Neural progenitor cell (in vitro differentiated cells): ENCODE results near the gene MPPED1.

ENCODE experiments used
- EZH2 ChIP-seq: fragments of 200-600 bp; sonication (generic); IDR thresholded peaks from 2 replicates; pipeline ENCODE4 v1.6.1; 2017; ENCODE audit warnings: antibody characterized with exemption, mild to moderate bottlenecking, moderate library complexity
- TF ChIP-seq, protein P1 (sequence below): fragments of 200-600 bp; sonication (generic); IDR thresholded peaks from 2 replicates; pipeline ENCODE4 v1.5.1; 2017; ENCODE audit warnings: antibody characterized with exemption, mild to moderate bottlenecking

DNA sequence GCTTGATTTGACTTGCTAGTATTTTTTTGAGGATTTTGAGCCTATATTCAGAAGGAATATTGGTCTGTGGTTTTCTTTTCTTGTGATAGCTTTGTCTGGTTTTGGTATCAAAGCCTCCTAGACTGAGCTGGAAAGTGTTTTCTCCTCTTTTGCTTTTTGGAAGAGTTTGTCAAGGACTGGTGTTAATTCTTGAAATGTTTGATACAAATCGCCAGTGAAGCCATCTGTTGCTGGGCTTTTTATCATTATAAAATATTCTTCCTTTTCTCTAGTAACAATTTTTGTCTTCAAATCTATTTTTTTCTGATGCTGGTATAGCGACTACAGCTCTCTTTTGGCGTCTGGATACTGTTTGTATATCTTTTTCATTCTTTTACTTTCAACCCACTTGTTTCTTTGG lies 45.2 kb downstream of the MPPED1 start:
- TF ChIP-seq, protein P1, sequence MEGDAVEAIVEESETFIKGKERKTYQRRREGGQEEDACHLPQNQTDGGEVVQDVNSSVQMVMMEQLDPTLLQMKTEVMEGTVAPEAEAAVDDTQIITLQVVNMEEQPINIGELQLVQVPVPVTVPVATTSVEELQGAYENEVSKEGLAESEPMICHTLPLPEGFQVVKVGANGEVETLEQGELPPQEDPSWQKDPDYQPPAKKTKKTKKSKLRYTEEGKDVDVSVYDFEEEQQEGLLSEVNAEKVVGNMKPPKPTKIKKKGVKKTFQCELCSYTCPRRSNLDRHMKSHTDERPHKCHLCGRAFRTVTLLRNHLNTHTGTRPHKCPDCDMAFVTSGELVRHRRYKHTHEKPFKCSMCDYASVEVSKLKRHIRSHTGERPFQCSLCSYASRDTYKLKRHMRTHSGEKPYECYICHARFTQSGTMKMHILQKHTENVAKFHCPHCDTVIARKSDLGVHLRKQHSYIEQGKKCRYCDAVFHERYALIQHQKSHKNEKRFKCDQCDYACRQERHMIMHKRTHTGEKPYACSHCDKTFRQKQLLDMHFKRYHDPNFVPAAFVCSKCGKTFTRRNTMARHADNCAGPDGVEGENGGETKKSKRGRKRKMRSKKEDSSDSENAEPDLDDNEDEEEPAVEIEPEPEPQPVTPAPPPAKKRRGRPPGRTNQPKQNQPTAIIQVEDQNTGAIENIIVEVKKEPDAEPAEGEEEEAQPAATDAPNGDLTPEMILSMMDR, result no peak
- TF ChIP-seq EZH2, result no peak
